Measurements from ENCODE around the gene SYT1.

SYT1 gene

GRCh38 chr12:79331870-79332269, 467.3 kb downstream of the SYT1 start:
- Histone ChIP-seq H3K27ac (ENCODE audit: poor library complexity, severe bottlenecking) (no peak overlapping the region), H3K9me3 (ENCODE audit: severe bottlenecking) (no peaks in the 10 kb centered on the region), H3K4me3 (ENCODE audit: severe bottlenecking) (no peak overlapping the region), H3K4me1 (ENCODE audit: insufficient read depth, poor library complexity, severe bottlenecking) (no peaks in the 10 kb centered on the region), H3K27me3 (ENCODE audit: insufficient read depth, poor library complexity, severe bottlenecking) (no peaks in the 10 kb centered on the region), H3K36me3 (ENCODE audit: low read depth) (no peaks in the 10 kb centered on the region)
- DNase-seq (ENCODE audit: low spot score) (no peak), ATAC-seq (ENCODE audit: low read depth) (no peak)
- TF ChIP-seq, protein P1, sequence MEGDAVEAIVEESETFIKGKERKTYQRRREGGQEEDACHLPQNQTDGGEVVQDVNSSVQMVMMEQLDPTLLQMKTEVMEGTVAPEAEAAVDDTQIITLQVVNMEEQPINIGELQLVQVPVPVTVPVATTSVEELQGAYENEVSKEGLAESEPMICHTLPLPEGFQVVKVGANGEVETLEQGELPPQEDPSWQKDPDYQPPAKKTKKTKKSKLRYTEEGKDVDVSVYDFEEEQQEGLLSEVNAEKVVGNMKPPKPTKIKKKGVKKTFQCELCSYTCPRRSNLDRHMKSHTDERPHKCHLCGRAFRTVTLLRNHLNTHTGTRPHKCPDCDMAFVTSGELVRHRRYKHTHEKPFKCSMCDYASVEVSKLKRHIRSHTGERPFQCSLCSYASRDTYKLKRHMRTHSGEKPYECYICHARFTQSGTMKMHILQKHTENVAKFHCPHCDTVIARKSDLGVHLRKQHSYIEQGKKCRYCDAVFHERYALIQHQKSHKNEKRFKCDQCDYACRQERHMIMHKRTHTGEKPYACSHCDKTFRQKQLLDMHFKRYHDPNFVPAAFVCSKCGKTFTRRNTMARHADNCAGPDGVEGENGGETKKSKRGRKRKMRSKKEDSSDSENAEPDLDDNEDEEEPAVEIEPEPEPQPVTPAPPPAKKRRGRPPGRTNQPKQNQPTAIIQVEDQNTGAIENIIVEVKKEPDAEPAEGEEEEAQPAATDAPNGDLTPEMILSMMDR (IDR thresholded peaks at IDR 0.05; ENCODE audit: poor library complexity, severe bottlenecking) = no peak

DNA sequence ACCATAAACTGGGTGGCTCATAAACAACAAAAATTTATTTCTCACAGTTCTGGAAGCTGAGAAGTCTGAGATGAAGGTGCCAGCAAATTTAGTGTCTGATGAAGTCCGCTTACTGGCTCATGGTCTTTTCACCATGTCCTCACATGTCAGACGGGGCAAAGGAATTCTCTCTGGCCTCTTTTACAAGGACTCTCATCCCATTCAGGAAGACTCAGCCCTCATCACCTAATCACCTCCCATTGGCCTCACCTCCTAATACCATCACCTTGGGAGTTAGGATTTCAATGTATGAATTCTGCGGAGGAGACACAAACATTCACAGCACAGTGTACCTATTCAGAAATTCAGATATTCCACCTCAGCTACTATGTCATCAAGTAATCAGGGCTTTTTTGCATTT, 468.6 kb downstream of the SYT1 start:
- H3K4me1 ChIP-seq (ENCODE audit: insufficient read depth, poor library complexity, severe bottlenecking) = no peaks in the 10 kb centered on the region
- H3K36me3 ChIP-seq (ENCODE audit: low read depth) = no peaks in the 10 kb centered on the region
- no peak overlapping the region for H3K27ac ChIP-seq (ENCODE audit: poor library complexity, severe bottlenecking)
- H3K4me3 ChIP-seq (ENCODE audit: severe bottlenecking) = no peak overlapping the region
- no peaks in the 10 kb centered on the region for H3K9me3 ChIP-seq (ENCODE audit: severe bottlenecking)
- no peak for DNase-seq (ENCODE audit: low spot score)
- no peak for ATAC-seq (ENCODE audit: low read depth)
- no peaks in the 10 kb centered on the region for H3K27me3 ChIP-seq (ENCODE audit: insufficient read depth, poor library complexity, severe bottlenecking)
- TF ChIP-seq, protein P1 (IDR thresholded peaks at IDR 0.05; ENCODE audit: poor library complexity, severe bottlenecking) = no peak

DNA sequence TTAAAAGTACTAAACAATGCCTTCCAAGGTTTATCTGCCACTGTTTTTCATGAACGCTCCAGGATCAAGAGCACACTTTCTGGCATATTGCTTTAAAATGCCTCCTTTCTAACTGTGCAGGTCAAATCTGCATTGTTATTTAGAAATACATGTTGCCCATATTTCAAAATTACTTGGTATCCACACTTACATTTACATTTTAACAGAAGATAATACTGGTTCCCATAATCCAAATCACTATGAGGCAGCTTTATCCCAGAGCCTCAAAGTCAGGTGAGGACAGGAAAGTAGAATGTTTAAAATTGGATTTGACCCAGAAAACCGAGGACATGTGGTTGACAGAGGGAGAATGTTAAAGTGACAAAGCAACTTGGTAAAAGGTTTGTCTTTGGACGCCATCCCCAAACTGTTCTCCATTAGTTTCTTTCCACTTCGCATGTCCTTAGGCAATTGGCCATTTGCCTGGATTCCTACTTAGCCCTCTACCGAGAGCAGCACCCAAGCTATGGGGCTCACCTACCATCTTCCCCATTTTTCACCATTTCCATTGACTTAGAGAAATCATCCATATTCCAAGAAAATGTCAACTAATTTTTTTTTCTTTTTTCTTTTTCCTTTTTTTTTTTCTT, 473.2 kb downstream of the SYT1 start:
- DNase-seq (ENCODE audit: low spot score) = no peak
- TF ChIP-seq, protein P1 (IDR thresholded peaks at IDR 0.05; ENCODE audit: poor library complexity, severe bottlenecking) = no peak
- no peaks in the 10 kb centered on the region for H3K36me3 ChIP-seq (ENCODE audit: low read depth)
- no peaks in the 10 kb centered on the region for H3K27me3 ChIP-seq (ENCODE audit: insufficient read depth, poor library complexity, severe bottlenecking)
- no peak overlapping the region for H3K4me3 ChIP-seq (ENCODE audit: severe bottlenecking)
- ATAC-seq (ENCODE audit: low read depth) = no peak
- H3K4me1 ChIP-seq (ENCODE audit: insufficient read depth, poor library complexity, severe bottlenecking) = no peaks in the 10 kb centered on the region
- H3K27ac ChIP-seq (ENCODE audit: poor library complexity, severe bottlenecking) = no peak overlapping the region
- no peaks in the 10 kb centered on the region for H3K9me3 ChIP-seq (ENCODE audit: severe bottlenecking)

DNA sequence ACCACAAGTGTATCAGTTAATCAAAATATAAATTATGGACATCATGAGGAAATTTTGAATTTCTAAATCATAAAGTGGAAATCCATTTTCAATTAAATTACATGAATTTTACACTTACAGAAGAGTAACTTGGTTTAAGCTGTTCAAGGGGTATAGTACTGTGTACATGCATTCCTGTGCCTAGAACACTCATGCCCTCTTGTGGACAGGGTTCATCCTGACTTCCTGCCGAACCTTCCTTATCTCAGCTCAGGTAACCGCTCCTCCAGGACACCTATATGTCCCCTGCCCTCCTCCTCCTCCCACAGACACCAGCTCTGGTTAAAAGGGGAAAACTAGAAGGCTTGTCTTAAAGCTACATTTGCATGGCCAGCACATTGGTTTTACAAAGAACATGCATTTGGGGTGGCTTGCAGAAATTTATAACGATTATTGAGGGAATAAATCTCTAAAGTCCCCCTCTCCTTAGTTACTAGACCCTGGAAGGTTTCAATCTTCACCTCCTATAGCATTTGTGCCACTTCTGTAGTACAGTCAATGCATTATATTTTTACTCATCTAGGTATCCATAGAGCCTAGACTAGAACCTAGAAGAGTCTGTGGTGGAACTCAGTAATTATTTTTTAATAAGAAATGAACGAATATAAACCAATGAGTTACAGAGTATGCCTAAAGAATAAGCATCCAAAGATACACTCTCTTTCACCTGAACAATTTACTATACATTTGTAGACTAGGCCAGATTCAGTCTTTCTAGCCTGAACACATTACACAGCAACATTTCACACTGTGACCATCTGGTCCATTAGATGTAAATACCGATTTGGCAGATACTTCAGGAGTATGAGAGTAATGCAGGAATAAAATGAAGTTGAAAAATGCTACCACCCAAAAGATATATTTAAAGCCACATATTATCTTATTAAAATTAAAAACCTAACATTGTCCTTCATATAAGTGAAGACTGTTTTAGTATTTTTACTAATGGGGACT, 480.6 kb downstream of the SYT1 start:
- H3K27me3 ChIP-seq (ENCODE audit: insufficient read depth, poor library complexity, severe bottlenecking) = no peaks in the 10 kb centered on the region
- ATAC-seq (ENCODE audit: low read depth) (peak; percentile 96), DNase-seq (ENCODE audit: low spot score) (no peak)
- H3K4me1 ChIP-seq (ENCODE audit: insufficient read depth, poor library complexity, severe bottlenecking) = no peaks in the 10 kb centered on the region
- no peaks in the 10 kb centered on the region for H3K36me3 ChIP-seq (ENCODE audit: low read depth)
- H3K27ac ChIP-seq (ENCODE audit: poor library complexity, severe bottlenecking) = no peak overlapping the region
- H3K9me3 ChIP-seq (ENCODE audit: severe bottlenecking) = no peaks in the 10 kb centered on the region
- H3K4me3 ChIP-seq (ENCODE audit: severe bottlenecking) = no peak overlapping the region
- TF ChIP-seq, protein P1 (IDR thresholded peaks at IDR 0.05; ENCODE audit: poor library complexity, severe bottlenecking) = peak; percentile 88

Data from RWPE2 (cell line).